ENCODE results near the gene PLEKHA5. TPM values are rescaled to one million over a fixed set of nuclear protein-coding genes. Genes with fewer than 3 reads are reported as not detected.
"Not testable (repeated sequence)": the region's sequence is repeated elsewhere in the genome, so short reads cannot be mapped to it uniquely, and the experiment has no call there.

The PLEKHA5 gene
- total RNA-seq, 1 donor = 40.7 TPM

DNA sequence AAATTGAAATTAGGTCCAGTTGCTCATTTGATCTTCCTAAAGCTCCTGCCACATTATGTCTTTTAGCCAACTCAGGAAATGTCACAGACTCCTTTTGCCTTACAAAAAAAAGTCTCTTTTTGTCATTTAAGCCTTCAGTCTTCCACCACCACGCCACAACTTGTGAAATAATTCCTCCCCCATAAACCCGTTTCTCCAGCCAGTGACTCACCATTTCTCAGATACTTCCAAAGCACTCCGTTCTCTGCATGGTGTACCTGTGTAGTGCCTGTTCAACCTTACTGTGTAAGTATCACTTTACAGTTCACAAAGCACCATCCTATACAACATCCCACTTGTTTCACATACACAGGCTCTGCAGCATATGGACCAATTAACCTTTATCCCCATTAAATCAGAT is 170.2 kb downstream of the PLEKHA5 start:
- TF ChIP-seq CTCF (IDR thresholded peaks at IDR 0.05; ENCODE audit: insufficient read depth, low read length) = no peak
- DNase-seq (ENCODE audit: low read depth) = no peak

GRCh38 chr12:19301223-19301622 is 171.7 kb downstream of the PLEKHA5 start:
- no peak for TF ChIP-seq CTCF (IDR thresholded peaks at IDR 0.05; ENCODE audit: insufficient read depth, low read length)
- no peak for DNase-seq (ENCODE audit: low read depth)
- H3K4me3 ChIP-seq (ENCODE audit: low read depth, low read length) = no peak overlapping the region

More for the DNA sequence above, 170.2 kb downstream of the PLEKHA5 start:
- H3K4me3 ChIP-seq (ENCODE audit: low read depth, low read length) = no peak overlapping the region

DNA sequence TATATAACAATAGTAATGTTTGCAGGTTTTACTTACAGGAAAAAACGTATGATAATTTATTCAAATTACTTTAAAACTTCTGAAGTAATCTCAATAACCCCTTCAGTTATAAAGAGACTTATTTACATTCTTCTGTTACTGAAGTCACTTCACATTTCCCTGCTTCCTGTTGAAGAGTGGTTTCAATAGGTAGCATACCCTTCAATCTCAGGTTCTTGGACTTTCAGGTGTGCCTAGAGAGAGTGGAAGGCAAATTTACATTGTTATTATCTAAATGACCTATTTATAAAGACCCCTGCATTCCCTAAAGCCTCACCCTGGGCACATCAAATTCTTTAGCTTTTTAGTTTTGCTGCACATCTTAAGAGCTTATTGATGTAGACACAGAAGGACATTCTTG is 172.2 kb downstream of the PLEKHA5 start:
- TF ChIP-seq CTCF (IDR thresholded peaks at IDR 0.05; ENCODE audit: insufficient read depth, low read length) = no peak
- no peak for DNase-seq (ENCODE audit: low read depth)
- no peak overlapping the region for H3K4me3 ChIP-seq (ENCODE audit: low read depth, low read length)

DNA sequence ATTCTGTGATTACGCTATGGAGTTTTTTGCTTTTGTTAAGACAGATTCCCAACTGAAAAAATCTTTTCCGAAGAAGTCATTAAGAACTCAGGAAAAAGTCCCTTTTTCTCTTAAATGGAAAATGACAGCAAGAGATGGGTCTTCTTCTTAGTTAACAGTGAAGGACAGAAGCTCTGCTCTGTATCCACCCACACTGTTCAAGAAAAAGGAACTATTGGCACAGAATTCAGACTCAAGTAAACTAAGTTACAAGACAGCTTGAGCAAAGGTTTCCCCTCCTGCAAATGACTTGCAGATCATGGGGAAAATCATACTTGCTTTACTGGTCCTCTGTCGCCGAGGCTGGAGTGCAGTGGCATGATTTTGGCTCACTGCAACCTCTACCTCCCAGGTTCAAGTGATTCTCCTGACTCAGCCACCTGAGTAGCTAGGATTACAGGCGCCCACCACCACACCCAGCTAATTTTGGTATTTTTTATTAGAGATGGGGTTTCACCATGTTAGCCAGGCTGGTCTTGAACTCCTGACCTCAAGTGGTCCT is 172.6 kb downstream of the PLEKHA5 start:
- TF ChIP-seq CTCF (IDR thresholded peaks at IDR 0.05; ENCODE audit: insufficient read depth, low read length) = no peak
- no peak for DNase-seq (ENCODE audit: low read depth)
- no peak overlapping the region for H3K4me3 ChIP-seq (ENCODE audit: low read depth, low read length)

DNA sequence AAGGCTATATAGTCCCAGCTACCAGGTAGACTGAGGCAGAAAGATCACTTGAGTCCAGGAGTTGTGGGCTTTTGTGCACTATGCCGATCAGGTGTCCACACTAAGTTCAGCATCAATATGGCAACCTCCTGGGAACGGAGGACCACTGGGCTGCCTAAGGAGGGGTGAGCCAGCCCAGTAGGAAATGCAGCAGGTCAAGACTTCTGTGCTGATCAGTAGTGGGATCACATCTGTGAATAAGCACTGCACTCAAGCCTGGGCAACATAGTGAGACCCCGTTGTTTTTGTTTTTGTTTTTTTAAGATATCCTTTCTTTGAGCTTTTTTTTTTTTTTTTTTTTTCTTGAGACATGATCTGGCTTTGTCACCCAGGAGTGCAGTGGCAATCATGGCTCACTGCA is 174.0 kb downstream of the PLEKHA5 start:
- DNase-seq (ENCODE audit: low read depth) = no peak
- H3K4me3 ChIP-seq (ENCODE audit: low read depth, low read length) = no peak overlapping the region
- TF ChIP-seq CTCF (IDR thresholded peaks at IDR 0.05; ENCODE audit: insufficient read depth, low read length) = no peak

GRCh38 chr12:19304149-19304750 is 174.7 kb downstream of the PLEKHA5 start:
- no peak for DNase-seq (ENCODE audit: low read depth)
- no peak overlapping the region for H3K4me3 ChIP-seq (ENCODE audit: low read depth, low read length)
- TF ChIP-seq CTCF (IDR thresholded peaks at IDR 0.05; ENCODE audit: insufficient read depth, low read length) = no peak

DNA sequence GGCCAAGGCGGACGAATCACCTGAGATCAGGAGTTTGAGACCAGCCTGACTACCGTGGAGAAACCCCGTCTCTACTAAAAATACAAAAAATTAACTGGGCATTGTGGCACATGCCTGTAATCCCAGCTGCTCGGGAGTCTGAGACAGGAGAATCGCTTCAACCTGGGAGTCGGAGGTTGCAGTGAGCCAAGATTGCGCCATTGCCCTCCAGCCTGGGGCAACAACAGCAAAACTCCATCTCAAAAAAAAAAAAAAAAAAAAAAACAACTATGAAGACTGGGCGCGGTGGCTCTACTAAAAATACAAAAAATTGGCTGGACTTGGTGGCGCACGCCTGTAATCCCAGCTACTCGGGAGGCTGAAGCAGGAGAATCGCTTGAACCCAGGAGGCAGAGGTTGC is 176.1 kb downstream of the PLEKHA5 start:
- H3K4me3 ChIP-seq (ENCODE audit: low read depth, low read length); DNase-seq (ENCODE audit: low read depth): not testable (repeated sequence)

Measured in fibroblast of the aortic adventitia (primary cell).